ENCODE measurements around the gene LETMD1.

GRCh38 chr12:51048661-51049251 lies 629 bp downstream of the LETMD1 start:
- no peak for TF ChIP-seq CTCF (IDR thresholded peaks at IDR 0.05; ENCODE audit: control extremely low read depth in 1 of 3, insufficient read depth in 1 of 3, low read depth in 1 of 3, low read length in 3 of 3)
- no peak for TF ChIP-seq EZH2 (IDR thresholded peaks at IDR 0.05; ENCODE audit: low read depth, low read length, severe bottlenecking)
- TF ChIP-seq POLR2A (IDR thresholded peaks at IDR 0.05; ENCODE audit: control extremely low read depth in 1 of 2, low read depth in 2 of 2, low read length in 2 of 2), result no peak
- no peak for TF ChIP-seq TAF1 (IDR thresholded peaks at IDR 0.05; ENCODE audit: low read depth, low read length)
- TF ChIP-seq TCF12 (IDR thresholded peaks at IDR 0.05; ENCODE audit: low read depth, low read length), result no peak
- TF ChIP-seq JUN (IDR thresholded peaks at IDR 0.05; ENCODE audit: low read depth, low read length), result no peak
- TF ChIP-seq SP1 (IDR thresholded peaks at IDR 0.05; ENCODE audit: low read depth, low read length), result no peak
- no peak for TF ChIP-seq POLR2AphosphoS5 (IDR thresholded peaks at IDR 0.05; ENCODE audit: low read depth, low read length)
- no peak for TF ChIP-seq KDM1A (IDR thresholded peaks at IDR 0.05; ENCODE audit: borderline replicate concordance, low read length)
- TF ChIP-seq JUND (IDR thresholded peaks at IDR 0.05; ENCODE audit: low read length), result no peak
- TF ChIP-seq HDAC6 (IDR thresholded peaks at IDR 0.05; ENCODE audit: low read depth, low read length), result no peak
- TF ChIP-seq RXRA (IDR thresholded peaks at IDR 0.05; ENCODE audit: insufficient read depth, low read depth, low read length), result no peak
- no peak for TF ChIP-seq E2F6 (IDR thresholded peaks at IDR 0.05)
- TF ChIP-seq CEBPB (IDR thresholded peaks at IDR 0.05; ENCODE audit: low read depth, low read length), result no peak
